GM21515 (cell line): ENCODE data around the gene NXPH2.
"Not testable (repeated sequence)": the region's sequence is repeated elsewhere in the genome, so short reads cannot be mapped to it uniquely, and the experiment has no call there.

ENCODE experiments used
- ATAC-seq: cut with Tn5 transposase; IDR thresholded peaks from one replicate; pipeline ENCODE4 v1.9.1; 2021; ENCODE audit not compliant: unreplicated experiment

The NXPH2 gene

GRCh38 chr2:138760676-138761075 is 19.5 kb downstream of the NXPH2 start:
- no peak for ATAC-seq

- no peak for ATAC-seq
Measured at GRCh38 chr2:138757384-138757783, 22.8 kb downstream of the NXPH2 start.

- ATAC-seq: no peak
Measured at GRCh38 chr2:138752197-138752956, 27.8 kb downstream of the NXPH2 start.

- ATAC-seq: no peak
Measured at GRCh38 chr2:138744713-138745112, 35.5 kb downstream of the NXPH2 start.

GRCh38 chr2:138742441-138743057 is 37.6 kb downstream of the NXPH2 start:
- ATAC-seq: no peak

- ATAC-seq: no peak
Measured at GRCh38 chr2:138741851-138742250, 38.3 kb downstream of the NXPH2 start.

- not testable (repeated sequence) for ATAC-seq
Measured at GRCh38 chr2:138737009-138737554, 43.1 kb downstream of the NXPH2 start.

- ATAC-seq: no peak
Measured at GRCh38 chr2:138732651-138733050, 47.5 kb downstream of the NXPH2 start.

GRCh38 chr2:138730497-138731030 is 49.6 kb downstream of the NXPH2 start:
- ATAC-seq: peak; percentile 68

GRCh38 chr2:138727956-138728355 is 52.2 kb downstream of the NXPH2 start:
- no peak for ATAC-seq

GRCh38 chr2:138726681-138727080 is 53.5 kb downstream of the NXPH2 start:
- ATAC-seq: no peak

- no peak for ATAC-seq
Measured at GRCh38 chr2:138724729-138725459, 55.3 kb downstream of the NXPH2 start.

- ATAC-seq: no peak
Measured at GRCh38 chr2:138724327-138724726, 55.9 kb downstream of the NXPH2 start.

- ATAC-seq: no peak
Measured at GRCh38 chr2:138723196-138723987, 56.8 kb downstream of the NXPH2 start.

GRCh38 chr2:138722316-138722715 is 57.9 kb downstream of the NXPH2 start:
- no peak for ATAC-seq

GRCh38 chr2:138720035-138720838 is 60.0 kb downstream of the NXPH2 start:
- no peak for ATAC-seq

- no peak for ATAC-seq
Measured at GRCh38 chr2:138718405-138718804, 61.8 kb downstream of the NXPH2 start.

- ATAC-seq: no peak
Measured at GRCh38 chr2:138716183-138716582, 64.0 kb downstream of the NXPH2 start.

- ATAC-seq: no peak
Measured at GRCh38 chr2:138713504-138713903, 66.7 kb downstream of the NXPH2 start.

- ATAC-seq: no peak
Measured at GRCh38 chr2:138713069-138713496, 67.1 kb downstream of the NXPH2 start.
